IMR-90 (cell line): Measurements from ENCODE around the gene ATXN1. TPM values are rescaled to one million over a fixed set of nuclear protein-coding genes. Genes with fewer than 3 reads are reported as not detected.

ENCODE experiments used
- ATAC-seq: fragments of 200-7000 bp; cut with Tn5 transposase; 2 replicates; pipeline ENCODE4 v1.9.1; 2020; ENCODE audit warnings: low read depth, mild to moderate bottlenecking, moderate library complexity
- BruUV-seq: library from RNA; stranded (reverse); fragments of 400-500 nt; replicated peaks from 2 replicates; lab custom pipeline; 2021; lab: Mats Ljungman, UMichigan
- CTCF ChIA-PET: fragments of 300-600 bp; formaldehyde crosslinking; extraction: SDS; loops from one replicate; lab custom pipeline; 2021; ENCODE audit warnings: antibody characterized with exemption; lab: Yijun Ruan, JAX
- POLR2A ChIA-PET: fragments of 300-600 bp; sonication (Branson Sonifier 250); formaldehyde crosslinking; loops from one replicate; lab custom pipeline; 2022; ENCODE audit warnings: antibody characterized with exemption; ENCODE audit not compliant: unreplicated experiment; lab: Charles Lee
- DNase-seq: peaks from one replicate; pipeline ENCODE4 v3.0.0; 2013
- H2AFZ ChIP-seq: replicated peaks from 2 replicates; pipeline ENCODE3; 2013; ENCODE audit warnings: low read length, mild to moderate bottlenecking; ENCODE audit not compliant: poor library complexity
- H2AK5ac ChIP-seq: 2 replicates; pipeline ENCODE4 v1.6.1; 2013; ENCODE audit warnings: low read depth, low read length, inconsistent platforms
- H2AK9ac ChIP-seq: replicated peaks from 2 replicates; pipeline ENCODE3; 2013; ENCODE audit warnings: mild to moderate bottlenecking, low read depth, low read length, moderate library complexity; ENCODE audit not compliant: poor library complexity
- H2BK120ac ChIP-seq: 2 replicates; pipeline ENCODE4 v1.6.1; 2013; ENCODE audit warnings: low read depth, low read length, inconsistent platforms
- H2BK15ac ChIP-seq: 3 replicates; pipeline ENCODE4 v1.6.1; 2013; ENCODE audit warnings: low read depth, low read length, inconsistent platforms
- H2BK20ac ChIP-seq: 2 replicates; pipeline ENCODE4 v1.6.1; 2013; ENCODE audit warnings: low read depth, mild to moderate bottlenecking, inconsistent platforms, low read length, moderate library complexity
- H2BK5ac ChIP-seq: 2 replicates; pipeline ENCODE4 v1.6.1; 2013; ENCODE audit warnings: mild to moderate bottlenecking, low read depth, low read length, inconsistent platforms; ENCODE audit not compliant: poor library complexity, severe bottlenecking
- H3K14ac ChIP-seq: replicated peaks from 2 replicates; pipeline ENCODE4 v1.6.1; 2013; ENCODE audit warnings: low read depth, low read length, inconsistent platforms
- H3K18ac ChIP-seq: 2 replicates; pipeline ENCODE4 v1.6.1; 2013; ENCODE audit warnings: low read depth, low read length, control low read depth
- H3K23ac ChIP-seq: 2 replicates; pipeline ENCODE4 v1.6.1; 2013; ENCODE audit warnings: low read depth, low read length, inconsistent platforms
- H3K27ac ChIP-seq: 2 replicates; pipeline ENCODE4 v1.5.1; 2013; ENCODE audit warnings: mild to moderate bottlenecking, control low read depth, low read length; ENCODE audit not compliant: insufficient read depth
- H3K27me3 ChIP-seq: 2 replicates; pipeline ENCODE4 v1.6.1; 2013; ENCODE audit warnings: low read length; ENCODE audit not compliant: control insufficient read depth, insufficient read depth
- H3K36me3 ChIP-seq: 2 replicates; pipeline ENCODE4 v1.6.1; 2013; ENCODE audit warnings: low read length, mixed read lengths; ENCODE audit not compliant: control insufficient read depth, insufficient read depth
- H3K4ac ChIP-seq: 2 replicates; pipeline ENCODE4 v1.6.1; 2013; ENCODE audit warnings: low read depth, low read length, inconsistent platforms
- H3K4me1 ChIP-seq: 2 replicates; pipeline ENCODE4 v1.6.1; 2013; ENCODE audit warnings: low read length, mixed read lengths; ENCODE audit not compliant: control insufficient read depth, insufficient read depth
- H3K4me2 ChIP-seq: 2 replicates; pipeline ENCODE4 v1.6.1; 2013; ENCODE audit warnings: low read depth, mild to moderate bottlenecking, control low read depth, low read length, moderate library complexity
- H3K4me3 ChIP-seq: 2 replicates; pipeline ENCODE4 v1.5.1; 2013; ENCODE audit warnings: low read depth, mild to moderate bottlenecking, control low read depth, low read length, moderate library complexity; ENCODE audit not compliant: insufficient read depth
- H3K56ac ChIP-seq: 2 replicates; pipeline ENCODE4 v1.6.1; 2013; ENCODE audit warnings: low read length, inconsistent platforms; ENCODE audit not compliant: insufficient read depth; ENCODE audit errors: extremely low read depth
- H3K79me1 ChIP-seq, 2 experiments: 2 replicates each; pipeline ENCODE4 v1.6.1; 2013; ENCODE audit warnings: low read length in 2 of 2, inconsistent platforms in 1 of 2, low read depth in 1 of 2
- H3K9ac ChIP-seq: 2 replicates; pipeline ENCODE4 v1.6.1; 2013; ENCODE audit warnings: low read depth, low read length, control low read depth
- H3K9me1 ChIP-seq: 2 replicates; pipeline ENCODE4 v1.6.1; 2013; ENCODE audit warnings: low read length, inconsistent platforms; ENCODE audit not compliant: insufficient read depth
- H3K9me3 ChIP-seq: 2 replicates; pipeline ENCODE4 v1.6.1; 2013; ENCODE audit warnings: low read length; ENCODE audit not compliant: control insufficient read depth, insufficient read depth
- H4K20me1 ChIP-seq: 2 replicates; pipeline ENCODE4 v1.6.1; 2013; ENCODE audit warnings: low read length, inconsistent platforms; ENCODE audit not compliant: insufficient read depth
- H4K5ac ChIP-seq: 2 replicates; pipeline ENCODE4 v1.6.1; 2013; ENCODE audit warnings: mild to moderate bottlenecking, low read depth, low read length, control low read depth
- H4K8ac ChIP-seq, 2 experiments: 2 replicates each; pipeline ENCODE4 v1.6.1; 2013; ENCODE audit warnings: low read depth in 2 of 2, low read length in 2 of 2, control low read depth in 1 of 2, inconsistent platforms in 1 of 2
- H4K91ac ChIP-seq: 2 replicates; pipeline ENCODE4 v1.6.1; 2013; ENCODE audit warnings: low read depth, low read length, inconsistent platforms; ENCODE audit not compliant: insufficient read depth
- CHD1 ChIP-seq: IDR thresholded peaks from 2 replicates; pipeline ENCODE4 v1.6.1; 2012; ENCODE audit warnings: low read depth, low read length, improper control_type of control experiment
- FOS ChIP-seq: fragments of 150-350 bp; IDR thresholded peaks from 2 replicates; pipeline ENCODE4 v1.6.1; 2016; ENCODE audit warnings: low read depth, low read length
- MAFK ChIP-seq: IDR thresholded peaks from 2 replicates; pipeline ENCODE4 v1.6.1; 2012; ENCODE audit warnings: low read depth, low read length, improper control_type of control experiment
- MAZ ChIP-seq: IDR thresholded peaks from 2 replicates; pipeline ENCODE4 v1.6.1; 2012; ENCODE audit warnings: low read depth, mild to moderate bottlenecking, low read length, improper control_type of control experiment, moderate library complexity, borderline replicate concordance
- POLR2A ChIP-seq: IDR thresholded peaks from 2 replicates; pipeline ENCODE4 v1.6.1; 2012; ENCODE audit warnings: mild to moderate bottlenecking, low read depth, low read length
- RCOR1 ChIP-seq: IDR thresholded peaks from 2 replicates; pipeline ENCODE4 v1.6.1; 2012; ENCODE audit warnings: mild to moderate bottlenecking, low read length, improper control_type of control experiment; ENCODE audit not compliant: insufficient replicate concordance
- RFX5 ChIP-seq: IDR thresholded peaks from 2 replicates; pipeline ENCODE4 v1.8.0; 2012; ENCODE audit warnings: low read depth, mild to moderate bottlenecking, low read length, moderate library complexity
- SMC3 ChIP-seq: fragments of 150-350 bp; IDR thresholded peaks from 2 replicates; pipeline ENCODE4 v1.6.1; 2016; ENCODE audit warnings: low read depth, mild to moderate bottlenecking, antibody characterized with exemption, low read length, moderate library complexity
- WGBS, 2 experiments: methylation state at CpG; one replicate each; pipeline versions ENCODE4 v1.1.5 to v1.1.7; 2013; ENCODE audit warnings: missing lambda C conversion rate in 2 of 2; ENCODE audit not compliant: insufficient read length in 1 of 2; ENCODE audit errors: extremely low coverage in 2 of 2; 5-methylcytosine and 5-hydroxymethylcytosine counted together
- dilution Hi-C: fragments of 300-500 bp; cut with HindIII; formaldehyde crosslinking; loops from one replicate; pipeline ENCODE4 v1.14.3; 2018; ENCODE audit warnings: low sequenced_read_pairs; ENCODE audit not compliant: unreplicated experiment
- in situ Hi-C: fragments of 300-500 bp; cut with MboI; formaldehyde crosslinking; loops from 3 replicates; pipeline ENCODE4 v1.14.3; 2019; ENCODE audit warnings: low sequenced_read_pairs, inconsistent platforms, mixed read lengths
- intact Hi-C: fragments of 100-400 bp; cut with micrococcal nuclease; formaldehyde crosslinking; loops from 2 replicates; pipeline ENCODE4 v1.10.0; 2022
- polyA plus RNA-seq, 3 experiments: library from polyadenylated mRNA; depleted of rRNA; stranded (reverse); fragments of >200 nt; gene quantifications; 2 replicates each; pipeline ENCODE4 v1.2.3, GENCODE V29; 2012; ENCODE audit warnings: low replicate concordance in 1 of 3
- total RNA-seq: library from RNA; depleted of rRNA; stranded (reverse); fragments of >200 nt; gene quantifications from 2 replicates; pipeline ENCODE4 v1.2.3, GENCODE V29; 2012
- TF ChIP-seq, protein P1 (sequence below): fragments of 150-350 bp; IDR thresholded peaks from 2 replicates; pipeline ENCODE4 v1.6.1; 2016; ENCODE audit warnings: low read depth, mild to moderate bottlenecking, low read length, moderate library complexity, borderline replicate concordance
- TF ChIP-seq, protein P2 (sequence below): fragments of 150-350 bp; IDR thresholded peaks from 2 replicates; pipeline ENCODE4 v1.6.1; 2017; ENCODE audit warnings: mild to moderate bottlenecking, antibody characterized with exemption, low read length, low read depth

The ATXN1 gene
- total and polyA plus RNA-seq, 2 of the 4 experiments (the other 2 are of a cell fraction), result 7.3 to 11.1 TPM

DNA sequence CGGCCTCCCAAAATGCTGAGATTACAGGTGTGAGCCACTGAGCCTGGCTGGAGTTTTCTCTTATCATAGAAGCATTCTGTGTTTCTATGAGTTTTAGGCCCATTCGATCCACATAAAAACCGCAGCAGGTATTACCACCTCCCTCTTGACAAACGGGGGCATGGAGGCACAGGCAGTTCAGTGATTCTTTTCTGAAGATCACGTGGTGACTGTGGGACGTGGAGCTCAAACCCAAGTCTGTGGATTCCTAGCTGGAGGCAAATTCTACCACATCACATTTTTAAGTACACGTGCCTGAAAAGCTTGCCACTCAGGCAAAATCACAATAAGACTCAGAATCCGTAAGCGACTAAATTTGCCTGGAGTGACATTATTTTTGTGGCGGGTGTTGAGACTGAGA is 331.6 kb downstream of the ATXN1 start:
- no peak overlapping the region for H4K91ac ChIP-seq
- no peak overlapping the region for H2AFZ ChIP-seq
- no peak for ATAC-seq
- dilution Hi-C loops, result no loop called here
- H3K4ac ChIP-seq, result no peak overlapping the region
- no peaks in the 10 kb centered on the region for H3K36me3 ChIP-seq
- CTCF ChIA-PET, result no interaction called here
- no peak overlapping the region for H2BK120ac ChIP-seq
- H3K9ac ChIP-seq, result no peak overlapping the region
- 100% methylated on average over 2 of the region's 10 CpGs; no CpG with 5 or more reads in 1 of the 2 experiments for WGBS, 2 experiments
- no peak overlapping the region for H2AK9ac ChIP-seq
- H2BK15ac ChIP-seq, result no peak overlapping the region
- no peak overlapping the region for H3K27ac ChIP-seq
- H3K4me1 ChIP-seq, result peaks cover 15% of the 10 kb centered on the region
- intact Hi-C loops, result loop anchor here (5.0 kb wide), 1 partner anchor 83 kb away; no protein-coding TSS in a partner anchor
- H2BK5ac ChIP-seq, result no peak overlapping the region
- DNase-seq, result no peak
- H3K9me3 ChIP-seq, result no peaks in the 10 kb centered on the region
- H2AK5ac ChIP-seq, result no peak overlapping the region
- no peak overlapping the region for H3K18ac ChIP-seq
- H3K4me2 ChIP-seq, result no peak overlapping the region
- no peak overlapping the region for H3K23ac ChIP-seq
- H4K8ac ChIP-seq, result no peak overlapping the region
- no peaks in the 10 kb centered on the region for H4K20me1 ChIP-seq
- H3K9me1 ChIP-seq, result no peaks in the 10 kb centered on the region; the same call in none of the 2 replicates
- no peak overlapping the region for H3K56ac ChIP-seq
- no peak overlapping the region for H4K5ac ChIP-seq
- no peak overlapping the region for H3K4me3 ChIP-seq
- POLR2A ChIA-PET, result no interaction called here
- H3K79me1 ChIP-seq, result peaks cover 0 to 16% of the 10 kb centered on the region in 2 experiments; a peak in 3 of 4 replicates
- in situ Hi-C loops, result no loop called here
- no TSS peak for BruUV-seq
- H3K14ac ChIP-seq, result no peak overlapping the region
- H2BK20ac ChIP-seq, result no peak overlapping the region
- TF ChIP-seq SMC3 (no peak), CHD1 (no peak), MAZ (no peak), MAFK (no peak), RFX5 (no peak), POLR2A (no peak), FOS (no peak), RCOR1 (no peak)
- TF ChIP-seq, protein P1, sequence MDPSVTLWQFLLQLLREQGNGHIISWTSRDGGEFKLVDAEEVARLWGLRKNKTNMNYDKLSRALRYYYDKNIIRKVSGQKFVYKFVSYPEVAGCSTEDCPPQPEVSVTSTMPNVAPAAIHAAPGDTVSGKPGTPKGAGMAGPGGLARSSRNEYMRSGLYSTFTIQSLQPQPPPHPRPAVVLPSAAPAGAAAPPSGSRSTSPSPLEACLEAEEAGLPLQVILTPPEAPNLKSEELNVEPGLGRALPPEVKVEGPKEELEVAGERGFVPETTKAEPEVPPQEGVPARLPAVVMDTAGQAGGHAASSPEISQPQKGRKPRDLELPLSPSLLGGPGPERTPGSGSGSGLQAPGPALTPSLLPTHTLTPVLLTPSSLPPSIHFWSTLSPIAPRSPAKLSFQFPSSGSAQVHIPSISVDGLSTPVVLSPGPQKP, result no peak
- TF ChIP-seq, protein P2, sequence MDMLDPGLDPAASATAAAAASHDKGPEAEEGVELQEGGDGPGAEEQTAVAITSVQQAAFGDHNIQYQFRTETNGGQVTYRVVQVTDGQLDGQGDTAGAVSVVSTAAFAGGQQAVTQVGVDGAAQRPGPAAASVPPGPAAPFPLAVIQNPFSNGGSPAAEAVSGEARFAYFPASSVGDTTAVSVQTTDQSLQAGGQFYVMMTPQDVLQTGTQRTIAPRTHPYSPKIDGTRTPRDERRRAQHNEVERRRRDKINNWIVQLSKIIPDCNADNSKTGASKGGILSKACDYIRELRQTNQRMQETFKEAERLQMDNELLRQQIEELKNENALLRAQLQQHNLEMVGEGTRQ, result no peak
- no peaks in the 10 kb centered on the region for H3K27me3 ChIP-seq
